Neural crest cell (in vitro differentiated cells): ENCODE measurements around the gene ITIH5. TPM values are rescaled to one million over a fixed set of nuclear protein-coding genes. Genes with fewer than 3 reads are reported as not detected.

Experiments
- DNase-seq: peaks from one replicate; pipeline ENCODE4 v3.0.0; 2021; ENCODE audit warnings: low read depth, mixed read lengths, low spot score
- H3K27ac Mint-ChIP-seq: one replicate; pipeline ENCODE4 v1.8.0; 2021; ENCODE audit warnings: mild to moderate bottlenecking, mixed read lengths; ENCODE audit not compliant: unreplicated experiment
- H3K27me3 Mint-ChIP-seq: 2 replicates; pipeline ENCODE4 v1.8.0; 2021; ENCODE audit warnings: low read depth, mild to moderate bottlenecking, mixed read lengths
- H3K36me3 Mint-ChIP-seq: 2 replicates; pipeline ENCODE4 v1.8.0; 2021; ENCODE audit warnings: low read depth, mild to moderate bottlenecking, mixed read lengths
- H3K4me1 Mint-ChIP-seq: 2 replicates; pipeline ENCODE4 v1.8.0; 2021; ENCODE audit warnings: mixed read lengths
- H3K4me3 Mint-ChIP-seq: one replicate; pipeline ENCODE4 v1.8.0; 2021; ENCODE audit warnings: mild to moderate bottlenecking, mixed read lengths
- H3K9me3 Mint-ChIP-seq: 2 replicates; pipeline ENCODE4 v1.8.0; 2021; ENCODE audit warnings: mixed read lengths
- total RNA-seq: library from RNA; stranded (reverse); gene quantifications from 2 replicates; pipeline ENCODE4 v1.2.1, GENCODE V29; 2021
- TF ChIP-seq, protein P1 (sequence below): fragments of 200-600 bp; sonication (generic); conservative IDR thresholded peaks from 2 replicates; pipeline ENCODE4 v1.5.0; 2021; ENCODE audit warnings: antibody characterized with exemption, mild to moderate bottlenecking

The ITIH5 gene
- total RNA-seq, 1 donor from 2014 or later, result not detected

DNA sequence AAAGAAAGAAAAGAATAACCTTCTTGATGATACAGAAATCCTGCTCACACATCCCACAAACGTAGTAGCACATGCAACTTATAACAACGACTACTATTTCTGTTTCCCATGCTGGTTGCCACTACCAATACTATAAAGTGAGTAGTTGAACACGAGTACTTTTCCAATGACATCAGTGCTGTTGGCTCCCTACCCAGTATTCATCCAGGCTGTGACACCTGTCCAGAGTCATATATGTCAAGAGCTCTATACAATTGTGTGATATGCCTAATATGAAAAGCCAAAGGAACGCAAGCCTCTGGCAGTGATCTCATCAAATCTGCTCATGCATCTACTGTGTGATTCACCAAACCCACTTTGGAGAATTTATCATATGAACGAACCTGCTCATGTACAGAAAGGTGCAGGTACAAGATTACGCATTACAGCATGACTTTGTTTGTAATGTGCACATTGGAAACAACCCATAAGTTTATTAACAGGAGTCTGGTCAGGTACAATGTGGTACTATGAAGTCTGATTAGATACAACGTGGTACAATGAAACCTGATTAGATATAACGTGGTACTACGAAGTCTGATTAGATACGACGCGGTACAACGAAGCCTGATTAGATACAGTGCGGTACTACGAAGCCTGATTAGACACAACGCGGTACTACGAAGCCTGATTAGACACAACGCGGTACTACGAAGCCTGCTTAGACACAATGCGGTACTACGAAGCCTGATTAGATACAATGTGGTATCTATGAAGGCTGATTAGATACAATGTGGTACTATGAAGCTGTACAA is 5.8 kb upstream of the ITIH5 start:
- Mint-ChIP-seq H3K4me1 (peaks cover 4% of the 10 kb centered on the region), H3K9me3 (no peaks in the 10 kb centered on the region), H3K36me3 (no peaks in the 10 kb centered on the region), H3K27me3 (peaks cover 92% of the 10 kb centered on the region), H3K4me3 (no peak overlapping the region), H3K27ac (no peak overlapping the region)
- TF ChIP-seq, protein P1, sequence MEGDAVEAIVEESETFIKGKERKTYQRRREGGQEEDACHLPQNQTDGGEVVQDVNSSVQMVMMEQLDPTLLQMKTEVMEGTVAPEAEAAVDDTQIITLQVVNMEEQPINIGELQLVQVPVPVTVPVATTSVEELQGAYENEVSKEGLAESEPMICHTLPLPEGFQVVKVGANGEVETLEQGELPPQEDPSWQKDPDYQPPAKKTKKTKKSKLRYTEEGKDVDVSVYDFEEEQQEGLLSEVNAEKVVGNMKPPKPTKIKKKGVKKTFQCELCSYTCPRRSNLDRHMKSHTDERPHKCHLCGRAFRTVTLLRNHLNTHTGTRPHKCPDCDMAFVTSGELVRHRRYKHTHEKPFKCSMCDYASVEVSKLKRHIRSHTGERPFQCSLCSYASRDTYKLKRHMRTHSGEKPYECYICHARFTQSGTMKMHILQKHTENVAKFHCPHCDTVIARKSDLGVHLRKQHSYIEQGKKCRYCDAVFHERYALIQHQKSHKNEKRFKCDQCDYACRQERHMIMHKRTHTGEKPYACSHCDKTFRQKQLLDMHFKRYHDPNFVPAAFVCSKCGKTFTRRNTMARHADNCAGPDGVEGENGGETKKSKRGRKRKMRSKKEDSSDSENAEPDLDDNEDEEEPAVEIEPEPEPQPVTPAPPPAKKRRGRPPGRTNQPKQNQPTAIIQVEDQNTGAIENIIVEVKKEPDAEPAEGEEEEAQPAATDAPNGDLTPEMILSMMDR, result no peak
- DNase-seq, result no peak

DNA sequence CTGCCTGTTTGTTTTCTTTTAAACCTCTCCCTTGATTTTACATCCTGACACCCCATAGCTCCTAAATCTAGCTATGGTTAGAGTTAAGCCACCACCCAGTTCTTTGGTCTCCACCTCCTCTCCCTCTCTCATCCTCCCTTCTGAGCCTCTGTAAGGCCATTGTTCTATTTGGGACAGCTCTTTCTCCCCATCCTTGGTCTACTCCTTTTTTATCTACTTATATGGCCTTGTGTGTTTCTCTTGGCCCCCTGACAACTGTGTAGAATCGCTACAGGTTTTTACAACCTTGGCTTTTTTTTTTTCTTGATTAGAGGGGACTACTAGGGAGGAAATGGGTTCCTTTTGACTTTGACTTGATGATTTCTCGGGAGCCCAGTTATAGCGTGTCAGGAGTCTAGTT is 3.4 kb upstream of the ITIH5 start:
- TF ChIP-seq, protein P1, result no peak
- DNase-seq, result no peak
- H3K4me3 Mint-ChIP-seq, result peak overlapping the region; percentile 3
- H3K4me1 Mint-ChIP-seq, result peaks cover 17% of the 10 kb centered on the region
- no peaks in the 10 kb centered on the region for H3K9me3 Mint-ChIP-seq
- no peaks in the 10 kb centered on the region for H3K36me3 Mint-ChIP-seq
- peaks cover 85% of the 10 kb centered on the region for H3K27me3 Mint-ChIP-seq
- H3K27ac Mint-ChIP-seq, result no peak overlapping the region

DNA sequence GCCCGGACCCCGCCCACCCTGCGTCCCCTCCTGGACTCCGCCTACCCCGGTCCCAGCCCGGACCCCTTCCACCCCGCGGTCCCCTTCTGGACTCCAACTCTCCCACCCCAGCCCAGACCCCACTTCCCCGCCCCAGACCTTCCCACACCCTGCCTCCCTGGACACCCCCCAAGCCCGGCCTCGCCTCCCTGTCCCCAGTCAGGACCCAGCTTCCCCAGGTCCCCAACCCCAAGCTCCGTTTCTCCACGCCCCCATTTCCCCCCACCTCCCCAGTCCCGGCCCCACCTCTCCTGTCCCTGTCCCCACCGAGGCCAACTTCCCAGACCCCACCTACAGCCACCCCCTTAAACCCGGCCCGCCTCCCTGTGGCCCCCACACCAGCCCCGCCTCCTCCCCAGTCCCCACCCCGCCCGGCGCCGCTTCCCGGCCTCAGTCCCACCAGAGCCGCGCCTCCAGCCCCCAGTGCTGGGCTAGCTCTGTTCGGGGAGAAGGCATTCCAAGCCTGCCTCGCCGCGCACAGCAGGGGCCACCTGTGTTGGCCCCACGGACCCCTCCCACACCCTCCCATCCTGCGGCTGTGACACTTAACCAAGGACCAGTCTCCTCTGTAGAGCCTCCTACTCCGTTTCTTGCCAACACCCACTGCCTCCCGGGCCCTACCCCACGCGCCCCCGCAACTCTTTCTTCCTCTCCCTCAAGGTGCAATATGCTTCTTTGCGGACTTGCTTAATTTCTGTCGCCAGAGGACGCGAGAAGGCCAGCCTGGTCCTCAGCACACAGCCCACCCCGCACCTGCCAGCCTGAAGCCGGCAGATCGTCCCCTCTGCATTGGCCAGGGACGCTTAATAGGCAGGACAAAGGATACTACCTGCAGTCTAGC is 736 bp upstream of the ITIH5 start:
- H3K27me3 Mint-ChIP-seq, result peaks cover 84% of the 10 kb centered on the region
- TF ChIP-seq, protein P1, result no peak
- no peak overlapping the region for H3K27ac Mint-ChIP-seq
- no peak for DNase-seq
- peaks cover 18% of the 10 kb centered on the region for H3K4me1 Mint-ChIP-seq
- H3K36me3 Mint-ChIP-seq, result no peaks in the 10 kb centered on the region
- H3K4me3 Mint-ChIP-seq, result peak overlapping the region; percentile 88
- no peaks in the 10 kb centered on the region for H3K9me3 Mint-ChIP-seq

DNA sequence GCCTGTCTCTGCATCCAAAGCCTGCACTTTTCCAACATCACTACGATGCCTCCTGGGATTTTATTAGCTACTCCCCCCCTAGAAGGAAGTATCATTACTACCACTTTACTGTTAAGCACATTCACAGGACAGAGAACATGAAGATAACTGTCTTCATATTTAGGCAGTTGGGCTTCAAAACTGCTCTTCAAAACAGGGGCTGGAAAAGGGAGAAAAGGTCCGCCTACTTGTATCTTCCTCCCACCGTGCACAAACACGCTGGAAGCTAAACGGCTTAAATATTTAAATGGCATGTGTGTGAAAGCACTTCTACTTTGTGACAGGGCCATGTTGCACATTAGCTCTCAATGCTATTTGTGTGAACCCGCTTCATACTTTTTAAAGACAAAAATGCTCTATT is 999 bp downstream of the ITIH5 start:
- H3K27ac Mint-ChIP-seq, result no peak overlapping the region
- H3K27me3 Mint-ChIP-seq, result peaks cover 85% of the 10 kb centered on the region
- peak overlapping the region; percentile 87 for H3K4me3 Mint-ChIP-seq
- DNase-seq, result no peak
- no peaks in the 10 kb centered on the region for H3K36me3 Mint-ChIP-seq
- TF ChIP-seq, protein P1, result no peak
- peaks cover 18% of the 10 kb centered on the region for H3K4me1 Mint-ChIP-seq
- H3K9me3 Mint-ChIP-seq, result no peaks in the 10 kb centered on the region

DNA sequence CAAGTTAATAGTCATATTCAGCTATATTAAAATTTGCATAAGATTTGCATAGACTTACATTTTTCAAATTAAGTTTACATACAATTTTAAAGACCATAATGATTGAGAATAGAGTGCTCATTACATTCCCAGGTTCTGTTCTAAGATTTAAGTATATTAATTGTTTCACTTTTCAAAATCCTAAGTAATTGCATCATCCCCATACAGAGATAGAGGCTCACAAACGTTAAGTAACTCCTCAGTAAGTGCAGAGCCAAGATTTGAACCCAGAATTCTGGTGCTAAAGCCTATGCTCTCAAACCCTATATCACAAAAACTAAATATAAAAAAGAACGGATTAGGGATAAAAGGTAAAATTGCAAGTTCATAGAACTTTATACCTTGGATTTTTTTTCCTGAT is 2.1 kb downstream of the ITIH5 start:
- Mint-ChIP-seq H3K9me3 (no peaks in the 10 kb centered on the region), H3K4me3 (no peak overlapping the region), H3K27me3 (peaks cover 85% of the 10 kb centered on the region), H3K27ac (no peak overlapping the region), H3K4me1 (peaks cover 18% of the 10 kb centered on the region), H3K36me3 (no peaks in the 10 kb centered on the region)
- no peak for DNase-seq
- TF ChIP-seq, protein P1, result no peak
